ENCODE results near the gene PRRC1.
"Not testable (repeated sequence)": the region's sequence is repeated elsewhere in the genome, so short reads cannot be mapped to it uniquely, and the experiment has no call there.

PRRC1 gene

GRCh38 chr5:127517480-127518318, at the start of gene PRRC1:
Gene PRRC1 (plus strand): TSS chr5:127517640. CDS start chr5:127523480, 5,840 bp downstream.
- DNase-seq (ENCODE audit: low read depth): peak; percentile 72

GRCh38 chr5:127471211-127471610, 46.2 kb upstream of the PRRC1 start:
- no peak for DNase-seq (ENCODE audit: low read depth)

GRCh38 chr5:127472700-127473099, 44.7 kb upstream of the PRRC1 start:
- DNase-seq (ENCODE audit: low read depth): no peak

- DNase-seq (ENCODE audit: low read depth): no peak
These were observed 31.0 kb upstream of the PRRC1 start for GRCh38 chr5:127486471-127486870.

- DNase-seq (ENCODE audit: low read depth): no peak
These were observed 24.3 kb upstream of the PRRC1 start for GRCh38 chr5:127492854-127493738.

GRCh38 chr5:127498548-127498947, 18.9 kb upstream of the PRRC1 start:
- no peak for DNase-seq (ENCODE audit: low read depth)

GRCh38 chr5:127505905-127506304, 11.5 kb upstream of the PRRC1 start:
- no peak for DNase-seq (ENCODE audit: low read depth)

GRCh38 chr5:127506616-127507015, 10.8 kb upstream of the PRRC1 start:
- DNase-seq (ENCODE audit: low read depth): no peak

GRCh38 chr5:127508644-127509373, 8.6 kb upstream of the PRRC1 start:
- DNase-seq (ENCODE audit: low read depth): no peak

- no peak for DNase-seq (ENCODE audit: low read depth)
These were observed 4.0 kb upstream of the PRRC1 start for GRCh38 chr5:127513408-127513970.

- no peak for DNase-seq (ENCODE audit: low read depth)
These were observed 2.6 kb upstream of the PRRC1 start for GRCh38 chr5:127514816-127515215.

- DNase-seq (ENCODE audit: low read depth): no peak
These were observed 1.6 kb upstream of the PRRC1 start for GRCh38 chr5:127515693-127516440.

GRCh38 chr5:127517110-127517479, 345 bp upstream of the PRRC1 start:
- DNase-seq (ENCODE audit: low read depth): no peak

GRCh38 chr5:127518319-127518621, 830 bp downstream of the PRRC1 start:
- no peak for DNase-seq (ENCODE audit: low read depth)

- DNase-seq (ENCODE audit: low read depth): no peak
These were observed 2.1 kb downstream of the PRRC1 start for GRCh38 chr5:127519527-127519926.

GRCh38 chr5:127521138-127521770, 3.8 kb downstream of the PRRC1 start:
- no peak for DNase-seq (ENCODE audit: low read depth)

- DNase-seq (ENCODE audit: low read depth): no peak
These were observed 7.7 kb downstream of the PRRC1 start for GRCh38 chr5:127525181-127525580.

GRCh38 chr5:127529904-127530682, 12.7 kb downstream of the PRRC1 start:
- no peak for DNase-seq (ENCODE audit: low read depth)

GRCh38 chr5:127536687-127537086, 19.2 kb downstream of the PRRC1 start:
- DNase-seq (ENCODE audit: low read depth): no peak

GRCh38 chr5:127540553-127540952, 23.1 kb downstream of the PRRC1 start:
- not testable (repeated sequence) for DNase-seq (ENCODE audit: low read depth)
